Measurements from ENCODE around the gene GUCY1B1. TPM values are rescaled to one million over a fixed set of nuclear protein-coding genes. Genes with fewer than 3 reads are reported as not detected.
"Not testable (repeated sequence)": the region's sequence is repeated elsewhere in the genome, so short reads cannot be mapped to it uniquely, and the experiment has no call there.

Gene GUCY1B1
- polyA plus RNA-seq, 1 donor: 13.5 TPM

- Histone ChIP-seq H3K9me3 (ENCODE audit: control insufficient read depth, low read depth, low read length) (no peaks in the 10 kb centered on the region), H3K36me3 (ENCODE audit: control insufficient read depth, insufficient read depth, low read length) (no peaks in the 10 kb centered on the region), H3K4me3 (ENCODE audit: low read length) (no peak overlapping the region), H3K4me1 (ENCODE audit: control insufficient read depth, insufficient read depth, low read length) (no peaks in the 10 kb centered on the region), H3K27me3 (ENCODE audit: control insufficient read depth, insufficient read depth, low read length) (no peaks in the 10 kb centered on the region), H3K27ac (ENCODE audit: low read length) (no peak overlapping the region)
- no peak for DNase-seq
- WGBS (ENCODE audit: insufficient coverage, low lambda C conversion rate): no CpG with 5 or more reads among the region's 1 CpG
These were observed 35.9 kb downstream of the GUCY1B1 start for GRCh38 chr4:155794589-155795236.

GRCh38 chr4:155795991-155796390 is 37.2 kb downstream of the GUCY1B1 start:
- no peak overlapping the region for H3K27ac ChIP-seq (ENCODE audit: low read length)
- H3K36me3 ChIP-seq (ENCODE audit: control insufficient read depth, insufficient read depth, low read length): no peaks in the 10 kb centered on the region
- H3K27me3 ChIP-seq (ENCODE audit: control insufficient read depth, insufficient read depth, low read length): no peaks in the 10 kb centered on the region
- no peak overlapping the region for H3K4me3 ChIP-seq (ENCODE audit: low read length)
- no CpG with 5 or more reads among the region's 3 CpGs for WGBS (ENCODE audit: insufficient coverage, low lambda C conversion rate)
- peak in 1 of 2 donors; percentile 15 for DNase-seq
- H3K9me3 ChIP-seq (ENCODE audit: control insufficient read depth, low read depth, low read length): no peaks in the 10 kb centered on the region
- no peaks in the 10 kb centered on the region for H3K4me1 ChIP-seq (ENCODE audit: control insufficient read depth, insufficient read depth, low read length)

- 90% methylated on average over 2 of the region's 4 CpGs for WGBS (ENCODE audit: insufficient coverage, low lambda C conversion rate)
- DNase-seq; H3K9me3 ChIP-seq (ENCODE audit: control insufficient read depth, low read depth, low read length): not testable (repeated sequence)
These were observed 38.8 kb downstream of the GUCY1B1 start for GRCh38 chr4:155797581-155797980.

GRCh38 chr4:155799116-155799793 is 40.4 kb downstream of the GUCY1B1 start:
- Histone ChIP-seq H3K9me3 (ENCODE audit: control insufficient read depth, low read depth, low read length) (no peaks in the 10 kb centered on the region), H3K27me3 (ENCODE audit: control insufficient read depth, insufficient read depth, low read length) (peaks cover 2% of the 10 kb centered on the region), H3K36me3 (ENCODE audit: control insufficient read depth, insufficient read depth, low read length) (no peaks in the 10 kb centered on the region), H3K4me1 (ENCODE audit: control insufficient read depth, insufficient read depth, low read length) (no peaks in the 10 kb centered on the region), H3K4me3 (ENCODE audit: low read length) (no peak overlapping the region), H3K27ac (ENCODE audit: low read length) (no peak overlapping the region)
- DNase-seq: no peak
- WGBS (ENCODE audit: insufficient coverage, low lambda C conversion rate): 83% methylated on average over 4 of the region's 5 CpGs

More at GRCh38 chr4:155797581-155797980, 38.8 kb downstream of the GUCY1B1 start:
- not testable (repeated sequence) for H3K4me1 ChIP-seq (ENCODE audit: control insufficient read depth, insufficient read depth, low read length); H3K4me3 ChIP-seq (ENCODE audit: low read length); H3K36me3 ChIP-seq (ENCODE audit: control insufficient read depth, insufficient read depth, low read length); H3K27ac ChIP-seq (ENCODE audit: low read length); H3K27me3 ChIP-seq (ENCODE audit: control insufficient read depth, insufficient read depth, low read length)

GRCh38 chr4:155799794-155800123 is 40.9 kb downstream of the GUCY1B1 start:
- Histone ChIP-seq H3K27me3 (ENCODE audit: control insufficient read depth, insufficient read depth, low read length) (peaks cover 2% of the 10 kb centered on the region), H3K4me1 (ENCODE audit: control insufficient read depth, insufficient read depth, low read length) (no peaks in the 10 kb centered on the region), H3K9me3 (ENCODE audit: control insufficient read depth, low read depth, low read length) (no peaks in the 10 kb centered on the region), H3K27ac (ENCODE audit: low read length) (no peak overlapping the region), H3K4me3 (ENCODE audit: low read length) (no peak overlapping the region), H3K36me3 (ENCODE audit: control insufficient read depth, insufficient read depth, low read length) (no peaks in the 10 kb centered on the region)
- WGBS (ENCODE audit: insufficient coverage, low lambda C conversion rate): 100% methylated on average over 2 of the region's 8 CpGs
- no peak for DNase-seq

GRCh38 chr4:155800685-155801343 is 42.0 kb downstream of the GUCY1B1 start:
- Histone ChIP-seq H3K27me3 (ENCODE audit: control insufficient read depth, insufficient read depth, low read length) (peaks cover 2% of the 10 kb centered on the region), H3K4me3 (ENCODE audit: low read length) (no peak overlapping the region), H3K9me3 (ENCODE audit: control insufficient read depth, low read depth, low read length) (no peaks in the 10 kb centered on the region), H3K36me3 (ENCODE audit: control insufficient read depth, insufficient read depth, low read length) (peaks cover 2% of the 10 kb centered on the region), H3K4me1 (ENCODE audit: control insufficient read depth, insufficient read depth, low read length) (no peaks in the 10 kb centered on the region), H3K27ac (ENCODE audit: low read length) (no peak overlapping the region)
- 89% methylated on average over 4 of the region's 7 CpGs for WGBS (ENCODE audit: insufficient coverage, low lambda C conversion rate)
- DNase-seq: no peak

GRCh38 chr4:155802190-155802959 is 43.6 kb downstream of the GUCY1B1 start:
- Histone ChIP-seq H3K9me3 (ENCODE audit: control insufficient read depth, low read depth, low read length) (no peaks in the 10 kb centered on the region), H3K27ac (ENCODE audit: low read length) (no peak overlapping the region), H3K4me3 (ENCODE audit: low read length) (no peak overlapping the region), H3K27me3 (ENCODE audit: control insufficient read depth, insufficient read depth, low read length) (peaks cover 2% of the 10 kb centered on the region), H3K4me1 (ENCODE audit: control insufficient read depth, insufficient read depth, low read length) (no peaks in the 10 kb centered on the region), H3K36me3 (ENCODE audit: control insufficient read depth, insufficient read depth, low read length) (peaks cover 2% of the 10 kb centered on the region)
- DNase-seq: no peak
- no CpG with 5 or more reads among the region's 9 CpGs for WGBS (ENCODE audit: insufficient coverage, low lambda C conversion rate)

- no peak for DNase-seq
- Histone ChIP-seq H3K27ac (ENCODE audit: low read length) (no peak overlapping the region), H3K36me3 (ENCODE audit: control insufficient read depth, insufficient read depth, low read length) (peaks cover 2% of the 10 kb centered on the region), H3K27me3 (ENCODE audit: control insufficient read depth, insufficient read depth, low read length) (peaks cover 2% of the 10 kb centered on the region), H3K4me1 (ENCODE audit: control insufficient read depth, insufficient read depth, low read length) (no peaks in the 10 kb centered on the region), H3K4me3 (ENCODE audit: low read length) (no peak overlapping the region), H3K9me3 (ENCODE audit: control insufficient read depth, low read depth, low read length) (no peaks in the 10 kb centered on the region)
- no CpG with 5 or more reads among the region's 1 CpG for WGBS (ENCODE audit: insufficient coverage, low lambda C conversion rate)
These were observed 46.2 kb downstream of the GUCY1B1 start for GRCh38 chr4:155805016-155805415.

- Histone ChIP-seq H3K27me3 (ENCODE audit: control insufficient read depth, insufficient read depth, low read length) (peaks cover 2% of the 10 kb centered on the region), H3K36me3 (ENCODE audit: control insufficient read depth, insufficient read depth, low read length) (peaks cover 2% of the 10 kb centered on the region), H3K27ac (ENCODE audit: low read length) (no peak overlapping the region), H3K4me3 (ENCODE audit: low read length) (no peak overlapping the region), H3K4me1 (ENCODE audit: control insufficient read depth, insufficient read depth, low read length) (no peaks in the 10 kb centered on the region), H3K9me3 (ENCODE audit: control insufficient read depth, low read depth, low read length) (no peaks in the 10 kb centered on the region)
- DNase-seq: no peak
- 60% methylated on average over 1 of the region's 1 CpG for WGBS (ENCODE audit: insufficient coverage, low lambda C conversion rate)
These were observed 48.2 kb downstream of the GUCY1B1 start for GRCh38 chr4:155807021-155807420.

GRCh38 chr4:155809835-155810234 is 51.0 kb downstream of the GUCY1B1 start:
- WGBS (ENCODE audit: insufficient coverage, low lambda C conversion rate): 80% methylated on average over 1 of the region's 1 CpG
- Histone ChIP-seq H3K4me1 (ENCODE audit: control insufficient read depth, insufficient read depth, low read length) (no peaks in the 10 kb centered on the region), H3K27ac (ENCODE audit: low read length) (no peak overlapping the region), H3K9me3 (ENCODE audit: control insufficient read depth, low read depth, low read length) (no peaks in the 10 kb centered on the region), H3K27me3 (ENCODE audit: control insufficient read depth, insufficient read depth, low read length) (no peaks in the 10 kb centered on the region), H3K36me3 (ENCODE audit: control insufficient read depth, insufficient read depth, low read length) (peaks cover 2% of the 10 kb centered on the region), H3K4me3 (ENCODE audit: low read length) (no peak overlapping the region)
- DNase-seq: peak; percentile 65 to 80

All from large intestine (tissue), 3 donors.